ENCODE data around the gene IRF2BP2. TPM values are rescaled to one million over a fixed set of nuclear protein-coding genes. Genes with fewer than 3 reads are reported as not detected.
A peak's percentile ranks its signal among the peaks of the same experiment; 100 is the strongest.
"Not testable (repeated sequence)": the region's sequence is repeated elsewhere in the genome, so short reads cannot be mapped to it uniquely, and the experiment has no call there.

IRF2BP2 gene
- total RNA-seq, 1 donor = 60.9 TPM

DNA sequence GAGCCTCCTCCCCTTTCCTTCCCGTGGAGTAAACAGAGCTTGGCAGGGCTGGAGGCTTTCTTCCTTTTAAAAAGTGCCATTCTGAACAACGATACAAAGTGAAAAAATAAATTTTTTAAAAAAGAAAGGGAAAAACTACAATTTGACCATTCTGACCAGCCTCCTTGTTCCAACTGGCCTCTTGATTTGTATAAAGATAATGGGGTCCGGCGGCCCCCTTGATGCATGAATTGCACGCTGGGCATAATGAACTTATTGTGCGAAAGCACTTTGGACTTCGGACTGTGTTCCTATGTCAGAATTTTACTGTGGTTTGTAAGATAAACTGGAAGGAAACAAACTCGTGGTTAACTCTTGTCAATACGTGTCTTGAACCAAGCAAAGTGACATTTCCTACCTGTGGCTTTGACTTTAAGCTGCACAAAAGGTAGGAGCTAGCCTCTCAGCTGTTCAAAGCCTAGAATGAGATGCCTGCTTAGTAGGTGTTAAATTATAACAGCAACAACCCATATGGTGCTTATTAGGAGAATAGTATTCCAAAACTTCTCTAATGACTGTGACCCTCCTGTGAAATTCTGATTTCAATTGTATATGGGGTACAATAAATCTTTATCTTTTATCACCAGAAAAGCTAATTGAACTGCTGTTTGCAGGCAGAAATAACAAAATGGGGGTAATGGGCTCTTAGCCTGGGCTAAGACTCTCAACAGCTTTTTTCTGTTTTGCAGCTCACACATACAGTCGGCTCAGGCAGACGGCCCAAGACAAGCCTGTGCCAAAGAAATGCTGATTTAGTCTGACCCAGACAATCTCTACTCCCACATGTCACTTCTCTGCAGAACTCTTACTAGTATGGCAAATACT, 9.3 kb downstream of the IRF2BP2 start:
- peak; percentile 51 for DNase-seq (ENCODE audit: low read depth)
- peak overlapping the region; percentile 46 for H3K4me3 ChIP-seq (ENCODE audit: low read depth, low read length)
- TF ChIP-seq, protein P1, sequence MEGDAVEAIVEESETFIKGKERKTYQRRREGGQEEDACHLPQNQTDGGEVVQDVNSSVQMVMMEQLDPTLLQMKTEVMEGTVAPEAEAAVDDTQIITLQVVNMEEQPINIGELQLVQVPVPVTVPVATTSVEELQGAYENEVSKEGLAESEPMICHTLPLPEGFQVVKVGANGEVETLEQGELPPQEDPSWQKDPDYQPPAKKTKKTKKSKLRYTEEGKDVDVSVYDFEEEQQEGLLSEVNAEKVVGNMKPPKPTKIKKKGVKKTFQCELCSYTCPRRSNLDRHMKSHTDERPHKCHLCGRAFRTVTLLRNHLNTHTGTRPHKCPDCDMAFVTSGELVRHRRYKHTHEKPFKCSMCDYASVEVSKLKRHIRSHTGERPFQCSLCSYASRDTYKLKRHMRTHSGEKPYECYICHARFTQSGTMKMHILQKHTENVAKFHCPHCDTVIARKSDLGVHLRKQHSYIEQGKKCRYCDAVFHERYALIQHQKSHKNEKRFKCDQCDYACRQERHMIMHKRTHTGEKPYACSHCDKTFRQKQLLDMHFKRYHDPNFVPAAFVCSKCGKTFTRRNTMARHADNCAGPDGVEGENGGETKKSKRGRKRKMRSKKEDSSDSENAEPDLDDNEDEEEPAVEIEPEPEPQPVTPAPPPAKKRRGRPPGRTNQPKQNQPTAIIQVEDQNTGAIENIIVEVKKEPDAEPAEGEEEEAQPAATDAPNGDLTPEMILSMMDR (IDR thresholded peaks at IDR 0.05; ENCODE audit: insufficient read depth, low read depth, low read length) = no peak

DNA sequence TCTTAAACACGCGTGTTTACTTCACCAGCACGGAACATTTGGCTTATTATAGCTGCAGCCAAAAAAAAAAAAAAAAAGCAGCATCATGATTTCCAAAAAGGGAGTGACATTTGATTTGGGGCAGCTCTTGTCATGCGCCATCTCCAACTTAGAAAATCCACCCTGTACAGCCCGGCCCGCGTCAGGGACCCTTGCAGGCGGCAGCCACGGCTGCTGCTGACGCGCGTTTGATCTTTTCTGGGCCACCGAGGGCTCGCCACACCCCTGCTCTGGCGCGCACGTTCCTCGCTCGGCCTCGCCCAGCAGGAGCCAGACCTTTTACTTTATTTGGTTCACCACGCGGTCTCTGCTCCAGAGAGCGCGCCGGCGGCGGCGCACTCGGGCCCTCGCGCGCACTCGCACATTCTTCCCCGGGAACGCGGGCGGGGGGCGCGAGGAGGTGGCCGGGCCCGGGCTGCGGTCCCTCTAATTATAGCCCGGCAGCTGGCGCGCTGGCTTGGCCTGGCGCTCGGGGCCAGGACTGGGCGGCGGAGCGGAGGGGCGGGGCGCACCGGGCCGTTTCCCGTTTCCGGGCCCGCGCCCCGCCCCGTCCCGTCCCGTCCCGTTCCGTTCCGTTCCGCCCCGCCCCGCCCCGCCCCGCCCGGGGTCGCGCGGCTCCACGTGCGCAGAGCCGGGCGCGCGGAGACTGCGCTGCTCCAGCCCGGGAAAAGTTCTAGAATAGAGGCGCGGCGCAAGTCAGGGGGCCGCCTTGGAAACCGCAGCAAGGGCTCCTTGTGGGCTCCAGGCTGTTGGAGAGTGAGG, 10.2 kb downstream of the IRF2BP2 start:
- TF ChIP-seq, protein P1 (IDR thresholded peaks at IDR 0.05; ENCODE audit: insufficient read depth, low read depth, low read length) = no peak
- DNase-seq (ENCODE audit: low read depth) = peak; percentile 91
- peak overlapping the region; percentile 59 for H3K4me3 ChIP-seq (ENCODE audit: low read depth, low read length)

DNA sequence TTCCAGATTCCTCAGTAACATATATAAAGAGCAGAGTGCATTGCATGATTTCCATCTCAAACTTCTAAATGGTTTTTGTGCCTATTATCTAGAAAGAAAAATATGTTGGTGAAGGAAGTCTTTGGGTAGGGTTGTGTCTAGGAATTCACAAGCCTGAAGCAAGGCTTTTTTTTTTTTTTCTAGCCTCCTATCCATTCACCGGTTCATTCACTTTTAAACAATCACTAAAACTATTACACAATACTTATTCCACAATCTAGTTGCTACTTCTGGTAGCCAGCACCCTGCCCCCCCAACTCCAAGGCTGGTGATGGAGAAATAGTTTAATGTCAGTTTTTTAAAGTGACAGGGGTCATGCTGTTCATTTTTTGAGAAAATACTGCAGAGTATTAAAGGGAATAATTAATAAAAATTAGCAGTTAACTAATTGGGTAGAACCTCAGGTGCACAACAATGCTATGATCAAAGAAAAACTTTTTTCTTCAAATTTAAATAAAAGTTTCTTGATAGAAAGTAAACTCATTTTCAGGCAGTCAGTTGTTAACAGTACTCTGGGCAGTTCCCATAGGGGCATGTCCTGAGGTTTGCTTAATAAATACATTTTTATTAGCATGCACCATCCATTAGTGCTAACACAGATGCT, 10.9 kb downstream of the IRF2BP2 start:
- peak overlapping the region; percentile 59 for H3K4me3 ChIP-seq (ENCODE audit: low read depth, low read length)
- no peak for DNase-seq (ENCODE audit: low read depth)
- TF ChIP-seq, protein P1 (IDR thresholded peaks at IDR 0.05; ENCODE audit: insufficient read depth, low read depth, low read length) = no peak

DNA sequence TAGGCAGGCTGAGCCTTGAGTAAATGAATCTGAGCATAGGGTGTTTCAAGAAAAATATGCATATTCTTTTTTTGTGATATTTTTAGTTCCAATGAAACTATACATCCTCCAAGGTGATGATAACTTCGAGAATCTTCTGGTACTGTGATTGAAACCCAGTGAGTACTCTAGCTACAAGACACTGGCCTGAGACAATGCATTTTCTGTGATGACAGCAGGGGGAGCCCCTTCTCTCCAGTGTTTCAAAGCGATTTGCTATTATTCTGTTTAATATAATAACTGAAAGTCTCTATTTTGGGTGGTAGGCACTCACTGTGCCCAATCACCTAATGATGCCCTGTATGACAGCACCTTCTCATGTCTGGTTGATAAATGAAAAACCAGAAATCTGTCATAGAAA, 12.1 kb downstream of the IRF2BP2 start:
- TF ChIP-seq, protein P1 (IDR thresholded peaks at IDR 0.05; ENCODE audit: insufficient read depth, low read depth, low read length) = peak; percentile 74
- H3K4me3 ChIP-seq (ENCODE audit: low read depth, low read length) = no peak overlapping the region
- peak; percentile 69 for DNase-seq (ENCODE audit: low read depth)

DNA sequence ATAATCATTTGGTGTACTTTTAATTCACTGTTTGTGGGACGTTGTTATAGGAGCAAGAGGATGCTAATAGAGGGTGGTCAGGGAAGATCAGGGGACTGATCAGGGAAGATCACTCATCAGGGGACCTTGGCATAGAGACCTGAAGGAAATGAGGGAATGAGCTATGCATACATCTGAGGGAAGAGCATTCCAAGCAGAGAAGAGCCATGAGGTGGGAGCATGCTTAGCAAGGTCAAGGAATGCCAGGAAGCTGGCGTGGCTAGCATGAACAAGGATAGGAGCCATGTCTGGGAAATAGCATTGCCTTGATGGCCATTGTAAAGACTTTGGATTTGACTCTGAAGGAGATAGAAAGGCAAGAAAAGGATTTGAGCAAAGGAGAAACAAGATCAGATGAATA, 14.1 kb downstream of the IRF2BP2 start:
- TF ChIP-seq, protein P1 (IDR thresholded peaks at IDR 0.05; ENCODE audit: insufficient read depth, low read depth, low read length) = no peak
- DNase-seq (ENCODE audit: low read depth) = no peak
- no peak overlapping the region for H3K4me3 ChIP-seq (ENCODE audit: low read depth, low read length)

DNA sequence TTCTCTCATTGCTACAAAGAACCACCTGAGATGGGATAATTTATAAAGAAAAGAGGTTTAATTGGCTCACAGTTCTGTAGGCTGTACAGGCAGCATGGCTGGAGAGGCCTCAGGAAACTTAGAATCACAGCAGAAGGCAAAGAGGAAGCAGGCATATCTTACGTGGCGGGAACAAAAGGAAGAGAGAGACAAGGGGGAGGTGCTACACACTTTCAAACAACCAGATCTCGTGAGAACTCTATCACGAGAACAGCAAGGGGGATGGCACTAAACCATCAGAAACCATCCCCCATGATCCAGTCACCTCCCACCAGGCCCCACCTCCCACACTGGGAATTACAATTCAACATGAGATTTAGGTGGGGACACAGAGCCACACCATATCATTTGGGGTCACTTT, 15.4 kb downstream of the IRF2BP2 start:
- H3K4me3 ChIP-seq (ENCODE audit: low read depth, low read length) = not testable (repeated sequence)

More for the DNA sequence above, 15.4 kb downstream of the IRF2BP2 start:
- DNase-seq (ENCODE audit: low read depth) = not testable (repeated sequence)
